Esophagus muscularis mucosa (tissue), 4 donors: ENCODE measurements around the gene DENND11. TPM values are rescaled to one million over a fixed set of nuclear protein-coding genes. Genes with fewer than 3 reads are reported as not detected.

Experiments
- DNase-seq: peaks from one replicate; pipeline ENCODE4 v3.0.0-alpha.2; 2017; ENCODE audit errors: extremely low spot score
- H3K27ac ChIP-seq, 4 donors: fragments of 200-600 bp; sonication (generic); replicated peaks in 1 of 4; 1 replicate in 3 of 4; 2 replicates in 1 of 4; pipeline ENCODE4 v1.5.1; 2016 to 2019; ENCODE audit warnings: mild to moderate bottlenecking in 1 of 4
- H3K27me3 ChIP-seq, 4 donors: fragments of 200-600 bp; sonication (generic); one replicate each; pipeline versions ENCODE4 v1.5.1 to v1.6.0; 2016 to 2019
- H3K36me3 ChIP-seq, 4 donors: fragments of 200-600 bp; sonication (generic); one replicate each; pipeline ENCODE4 v1.5.1; 2016 to 2019
- H3K4me1 ChIP-seq, 4 donors: fragments of 200-600 bp; sonication (generic); one replicate each; pipeline ENCODE4 v1.5.1; 2016 to 2019
- H3K4me3 ChIP-seq, 4 donors: fragments of 200-600 bp; sonication (generic); 1 replicate in 2 of 4; 2 replicates in 2 of 4; pipeline ENCODE4 v1.5.1; 2016 to 2019; ENCODE audit warnings: mild to moderate bottlenecking in 4 of 4, moderate library complexity in 1 of 4
- H3K9me3 ChIP-seq, 4 donors: fragments of 200-600 bp; sonication (generic); 1 replicate in 3 of 4; 2 replicates in 1 of 4; pipeline ENCODE4 v1.5.1; 2016 to 2019
- CTCF ChIP-seq, 3 experiments: fragments of 200-600 bp in 2 of 3; fragments of 450-650 bp in 1 of 3; sonication (generic) in 2 of 3; IDR thresholded peaks; one replicate each; pipeline ENCODE4 v1.5.1; 2017 to 2019; ENCODE audit warnings: antibody characterized with exemption in 3 of 3, mild to moderate bottlenecking in 2 of 3, moderate library complexity in 1 of 3
- EP300 ChIP-seq: sonication (generic); formaldehyde crosslinking; IDR thresholded peaks from one replicate; pipeline ENCODE4 v1.6.1; 2017; ENCODE audit warnings: antibody characterized with exemption
- POLR2A ChIP-seq: fragments of 450-650 bp; IDR thresholded peaks from one replicate; pipeline ENCODE4 v1.6.1; 2017; ENCODE audit warnings: antibody characterized with exemption, moderate library complexity, mild to moderate bottlenecking, low read depth
- POLR2AphosphoS5 ChIP-seq, 2 donors: sonication (generic); formaldehyde crosslinking; IDR thresholded peaks; one replicate each; pipeline ENCODE4 v1.6.1; 2017; ENCODE audit warnings: antibody characterized with exemption in 2 of 2
- WGBS: methylation state at CpG from one replicate; pipeline ENCODE4 v1.1.5; 2018; 5-methylcytosine and 5-hydroxymethylcytosine counted together
- intact Hi-C: fragments of 100-400 bp; cut with DNase I; formaldehyde crosslinking; loops from one replicate; pipeline ENCODE4 v1.15.1; 2023
- total RNA-seq, 4 donors: library from RNA; depleted of rRNA; stranded (reverse); fragments of >200 nt; gene quantifications; one replicate each; pipeline versions ENCODE4 v1.1.0 to v1.2.1, GENCODE V29; 2016

The DENND11 gene
- total RNA-seq, 4 donors from 2014 or later = 14.9 to 25.4 (median 16.3) TPM

DNA sequence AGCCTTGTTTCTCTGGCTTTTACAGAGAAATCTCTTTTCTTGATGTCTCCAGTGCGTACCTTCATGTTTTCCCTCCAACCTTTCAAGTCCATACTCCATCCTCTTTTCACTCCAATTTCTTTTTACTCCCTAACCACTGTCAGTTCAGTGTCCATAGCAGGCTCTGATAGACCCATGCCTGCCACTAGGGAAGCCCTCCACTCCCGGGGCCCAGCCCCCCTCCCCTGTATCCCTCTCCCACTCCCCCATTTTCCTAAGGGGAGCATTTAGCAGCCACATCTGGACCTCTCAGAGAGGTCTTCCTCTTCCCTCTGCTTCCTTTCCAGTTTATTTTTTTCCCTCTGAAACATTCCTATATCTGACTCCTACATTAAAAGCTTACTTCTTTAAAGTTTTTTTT is 33.1 kb downstream of the DENND11 start:
- Histone ChIP-seq H3K36me3 (peaks cover 22 to 76% (median 56%) of the 10 kb centered on the region in 4 donors), H3K9me3 (no peaks in the 10 kb centered on the region), H3K27ac (no peak overlapping the region), H3K4me1 (no peaks in the 10 kb centered on the region), H3K4me3 (no peak overlapping the region), H3K27me3 (no peaks in the 10 kb centered on the region)
- 84% methylated on average over 2 of the region's 2 CpGs for WGBS
- intact Hi-C loops = no loop called here
- DNase-seq = no peak
- TF ChIP-seq CTCF (IDR thresholded peaks at IDR 0.05) (no peak), POLR2A (no peak), POLR2AphosphoS5 (IDR thresholded peaks at IDR 0.05) (no peak), EP300 (no peak)

DNA sequence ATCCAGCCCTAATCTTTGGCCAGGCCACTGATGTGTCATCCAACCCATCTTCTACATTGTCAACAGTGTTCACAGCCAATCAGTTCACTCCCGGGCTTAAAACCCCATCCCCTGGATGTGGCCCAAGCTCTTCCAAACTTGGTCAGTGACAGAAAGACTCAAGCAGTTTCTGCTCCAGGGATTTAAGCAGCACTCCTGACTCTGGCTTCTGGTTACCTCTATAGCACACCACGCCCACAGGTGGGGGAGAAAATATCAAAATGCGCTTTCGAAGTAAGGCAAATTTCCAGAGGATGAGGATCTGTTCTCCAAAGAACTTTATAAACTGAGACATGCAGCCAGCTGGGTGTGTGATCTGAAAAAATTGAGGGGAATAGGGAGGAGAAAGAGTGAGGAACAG is 35.9 kb downstream of the DENND11 start:
- H3K4me1 ChIP-seq = no peaks in the 10 kb centered on the region
- intact Hi-C loops = no loop called here
- TF ChIP-seq POLR2AphosphoS5 (IDR thresholded peaks at IDR 0.05) (no peak), CTCF (IDR thresholded peaks at IDR 0.05) (no peak), EP300 (no peak), POLR2A (no peak)
- 89% methylated on average over 4 of the region's 4 CpGs for WGBS
- no peak for DNase-seq
- H3K27ac ChIP-seq = no peak overlapping the region
- H3K27me3 ChIP-seq = no peaks in the 10 kb centered on the region
- H3K4me3 ChIP-seq = no peak overlapping the region
- no peaks in the 10 kb centered on the region for H3K9me3 ChIP-seq
- H3K36me3 ChIP-seq = peaks cover 24 to 84% (median 64%) of the 10 kb centered on the region in 4 donors

DNA sequence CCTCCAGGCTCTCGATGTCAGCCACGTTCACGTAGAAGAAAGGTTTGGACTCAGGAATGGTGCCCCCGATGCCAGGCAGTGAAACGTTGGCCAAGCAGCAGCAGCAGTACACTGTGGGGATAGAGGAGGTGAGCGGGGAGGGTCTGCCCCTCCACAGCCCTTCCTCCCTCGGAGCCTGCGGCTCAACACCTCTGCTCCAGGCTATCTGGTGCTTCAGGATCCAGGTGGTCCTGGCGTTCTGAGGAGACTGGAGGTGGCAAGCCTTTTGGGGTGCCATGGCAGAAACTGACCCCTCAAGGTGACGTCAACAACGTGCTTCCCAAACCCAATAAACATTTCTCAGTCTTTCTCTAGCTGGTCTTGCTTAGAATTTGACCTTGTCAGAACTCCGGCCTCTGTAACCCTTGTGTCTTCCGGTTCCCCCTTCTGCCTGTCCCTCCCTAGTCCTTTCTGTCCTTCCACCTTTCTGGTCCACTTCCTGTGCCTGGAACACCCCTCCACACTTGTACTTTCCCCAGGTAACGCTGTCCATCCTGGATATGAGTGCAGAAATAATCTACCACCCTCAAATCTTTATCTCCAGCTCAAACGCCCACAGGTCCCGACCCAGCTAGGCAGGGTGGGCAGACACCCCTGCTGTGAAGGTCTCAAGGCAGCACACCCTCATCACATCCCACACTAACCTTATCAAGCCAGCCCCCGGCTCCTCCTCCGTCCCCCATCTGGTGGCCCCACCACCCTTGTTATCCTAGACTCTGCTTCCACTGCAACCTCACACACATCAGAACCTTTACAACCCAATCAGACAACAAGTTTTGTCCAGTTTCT is 36.5 kb downstream of the DENND11 start:
- no peak for DNase-seq
- 92% methylated on average over 16 of the region's 18 CpGs for WGBS
- Histone ChIP-seq H3K9me3 (no peaks in the 10 kb centered on the region), H3K4me1 (no peaks in the 10 kb centered on the region), H3K27me3 (no peaks in the 10 kb centered on the region), H3K36me3 (peaks cover 24 to 82% (median 66%) of the 10 kb centered on the region in 4 donors), H3K27ac (no peak overlapping the region), H3K4me3 (no peak overlapping the region)
- TF ChIP-seq CTCF (IDR thresholded peaks at IDR 0.05) (no peak), POLR2A (no peak), POLR2AphosphoS5 (IDR thresholded peaks at IDR 0.05) (no peak), EP300 (no peak)
- intact Hi-C loops = no loop called here

DNA sequence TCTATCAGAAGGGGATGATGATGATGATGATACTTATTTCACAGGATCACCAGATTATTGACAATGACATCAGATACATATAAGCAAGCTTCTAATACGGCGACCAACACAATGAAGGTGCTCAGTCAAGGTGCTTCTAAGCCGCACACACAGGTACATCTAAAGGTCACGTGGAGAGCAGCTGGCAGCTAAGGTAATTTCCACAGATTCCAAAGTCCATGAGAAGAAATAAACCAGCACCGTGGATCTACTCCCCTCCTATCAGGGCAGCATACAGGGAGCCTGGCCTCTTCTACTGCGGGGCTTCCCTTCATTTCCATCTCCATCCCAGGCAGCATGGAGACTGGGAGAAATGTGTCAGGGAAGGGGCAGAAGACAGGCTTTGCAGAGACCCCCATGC is 37.5 kb downstream of the DENND11 start:
- WGBS = 88% methylated on average over 5 of the region's 6 CpGs
- no peak overlapping the region for H3K4me3 ChIP-seq
- H3K4me1 ChIP-seq = no peaks in the 10 kb centered on the region
- H3K27me3 ChIP-seq = no peaks in the 10 kb centered on the region
- no peak for DNase-seq
- H3K9me3 ChIP-seq = no peaks in the 10 kb centered on the region
- intact Hi-C loops = no loop called here
- TF ChIP-seq CTCF (IDR thresholded peaks at IDR 0.05) (no peak), EP300 (no peak), POLR2A (no peak), POLR2AphosphoS5 (IDR thresholded peaks at IDR 0.05) (no peak)
- no peak overlapping the region for H3K27ac ChIP-seq
- H3K36me3 ChIP-seq = peaks cover 24 to 87% (median 72%) of the 10 kb centered on the region in 4 donors
